NCI-H1417 treated with DMSO at 0.1 percent for 48 hours (cell line): Measurements from ENCODE around the gene KSR1.
"Not testable (repeated sequence)": the region's sequence is repeated elsewhere in the genome, so short reads cannot be mapped to it uniquely, and the experiment has no call there.

Experiments used
- DNase-seq: peaks from one replicate; lab custom pipeline; 2025; lab: John Stamatoyannopoulos, UW

KSR1 gene

GRCh38 chr17:27663936-27664605, 207.8 kb downstream of the KSR1 start:
- DNase-seq, result no peak

GRCh38 chr17:27664606-27664965, 208.3 kb downstream of the KSR1 start:
- no peak for DNase-seq

GRCh38 chr17:27665549-27665948, 209.3 kb downstream of the KSR1 start:
- DNase-seq, result no peak

- not testable (repeated sequence) for DNase-seq
Measured at GRCh38 chr17:27666270-27666669, 210.0 kb downstream of the KSR1 start.

GRCh38 chr17:27666831-27667560, 210.7 kb downstream of the KSR1 start:
- DNase-seq, result no peak

- no peak for DNase-seq
Measured at GRCh38 chr17:27667656-27668487, 211.6 kb downstream of the KSR1 start.

- DNase-seq, result no peak
Measured at GRCh38 chr17:27668488-27668823, 212.2 kb downstream of the KSR1 start.

GRCh38 chr17:27669136-27669535, 212.9 kb downstream of the KSR1 start:
- DNase-seq, result no peak

- no peak for DNase-seq
Measured at GRCh38 chr17:27669850-27670249, 213.6 kb downstream of the KSR1 start.

- DNase-seq, result no peak
Measured at GRCh38 chr17:27670791-27671590, 214.7 kb downstream of the KSR1 start.

- no peak for DNase-seq
Measured at GRCh38 chr17:27671591-27671910, 215.3 kb downstream of the KSR1 start.

- not testable (repeated sequence) for DNase-seq
Measured at GRCh38 chr17:27671977-27672480, 215.8 kb downstream of the KSR1 start.

GRCh38 chr17:27674335-27674734, 218.1 kb downstream of the KSR1 start:
- no peak for DNase-seq
